Measurements from ENCODE around the gene SRPX. TPM values are rescaled to one million over a fixed set of nuclear protein-coding genes. Genes with fewer than 3 reads are reported as not detected.
A peak's percentile ranks its signal among the peaks of the same experiment; 100 is the strongest.

SRPX gene
- total RNA-seq, 1 donor from 2014 or later, result 60.1 TPM

DNA sequence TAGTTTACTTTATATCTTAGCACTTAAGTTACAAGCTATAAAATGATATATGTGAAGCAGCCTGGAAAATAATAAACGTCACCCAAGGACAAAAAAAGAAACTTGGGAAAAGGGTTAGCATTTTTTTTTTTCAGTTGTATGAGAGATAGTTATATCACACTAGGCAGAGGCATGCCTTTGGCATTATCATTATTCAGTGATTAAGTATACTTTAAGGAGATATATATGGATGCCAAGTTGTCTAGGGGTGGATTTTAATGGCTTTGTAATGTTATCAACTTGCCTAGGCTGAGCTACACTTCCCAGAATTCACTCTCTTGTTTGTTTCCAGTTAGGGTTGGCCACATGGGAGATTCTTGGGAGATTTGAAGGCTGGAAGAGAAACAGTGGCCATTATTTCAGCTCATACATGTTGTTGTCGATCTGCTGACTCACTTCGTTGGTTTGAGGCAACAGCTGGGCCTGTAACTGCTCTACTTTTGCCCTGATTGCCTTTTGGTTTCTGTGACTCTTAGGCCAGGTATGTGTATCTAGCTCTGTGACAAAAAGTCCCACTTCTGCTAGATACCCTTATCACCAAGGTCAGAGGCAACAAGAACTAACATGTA is 11.5 kb upstream of the SRPX start:
- H3K27ac ChIP-seq (ENCODE audit: low read depth, low read length), result no peak overlapping the region
- H3K79me2 ChIP-seq (ENCODE audit: insufficient read depth, low read length), result no peaks in the 10 kb centered on the region
- H3K4me2 ChIP-seq (ENCODE audit: low read length), result no peak overlapping the region
- Mint-ChIP-seq H3K36me3 (ENCODE audit: low read depth, unreplicated experiment) (no peaks in the 10 kb centered on the region), H3K4me3 (ENCODE audit: unreplicated experiment) (peak overlapping the region; percentile 20), H3K9me3 (ENCODE audit: unreplicated experiment) (peaks cover 1% of the 10 kb centered on the region), H3K27me3 (ENCODE audit: low read depth, unreplicated experiment) (no peaks in the 10 kb centered on the region), H3K4me1 (ENCODE audit: low read depth, unreplicated experiment) (peaks cover 25% of the 10 kb centered on the region), H3K27ac (ENCODE audit: unreplicated experiment) (peak overlapping the region; percentile 75)
- no peaks in the 10 kb centered on the region for H4K20me1 ChIP-seq (ENCODE audit: insufficient read depth, low read length)
- FAIRE-seq (peak; percentile 96), DNase-seq (ENCODE audit: low read depth) (peak; percentile 77)
- H2AFZ ChIP-seq (ENCODE audit: low read depth, low read length), result peak overlapping the region; percentile 56
- H3K4me1 ChIP-seq (ENCODE audit: insufficient read depth, low read length), result peaks cover 10% of the 10 kb centered on the region
- no peaks in the 10 kb centered on the region for H3K27me3 ChIP-seq (ENCODE audit: insufficient read depth, low read length)
- no peak for TF ChIP-seq EZH2 (IDR thresholded peaks at IDR 0.05; ENCODE audit: insufficient read depth, low read length)
- TF ChIP-seq, protein P1, sequence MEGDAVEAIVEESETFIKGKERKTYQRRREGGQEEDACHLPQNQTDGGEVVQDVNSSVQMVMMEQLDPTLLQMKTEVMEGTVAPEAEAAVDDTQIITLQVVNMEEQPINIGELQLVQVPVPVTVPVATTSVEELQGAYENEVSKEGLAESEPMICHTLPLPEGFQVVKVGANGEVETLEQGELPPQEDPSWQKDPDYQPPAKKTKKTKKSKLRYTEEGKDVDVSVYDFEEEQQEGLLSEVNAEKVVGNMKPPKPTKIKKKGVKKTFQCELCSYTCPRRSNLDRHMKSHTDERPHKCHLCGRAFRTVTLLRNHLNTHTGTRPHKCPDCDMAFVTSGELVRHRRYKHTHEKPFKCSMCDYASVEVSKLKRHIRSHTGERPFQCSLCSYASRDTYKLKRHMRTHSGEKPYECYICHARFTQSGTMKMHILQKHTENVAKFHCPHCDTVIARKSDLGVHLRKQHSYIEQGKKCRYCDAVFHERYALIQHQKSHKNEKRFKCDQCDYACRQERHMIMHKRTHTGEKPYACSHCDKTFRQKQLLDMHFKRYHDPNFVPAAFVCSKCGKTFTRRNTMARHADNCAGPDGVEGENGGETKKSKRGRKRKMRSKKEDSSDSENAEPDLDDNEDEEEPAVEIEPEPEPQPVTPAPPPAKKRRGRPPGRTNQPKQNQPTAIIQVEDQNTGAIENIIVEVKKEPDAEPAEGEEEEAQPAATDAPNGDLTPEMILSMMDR (IDR thresholded peaks at IDR 0.05; ENCODE audit: insufficient read depth, low read depth, low read length), result no peak
- no peak overlapping the region for H3K9ac ChIP-seq (ENCODE audit: low read length)
- H3K36me3 ChIP-seq (ENCODE audit: insufficient read depth, low read length), result no peaks in the 10 kb centered on the region
- H3K4me3 ChIP-seq (ENCODE audit: insufficient read depth, low read depth, low read length), result no peak overlapping the region
- no peaks in the 10 kb centered on the region for H3K9me3 ChIP-seq (ENCODE audit: insufficient read depth, low read depth, low read length)

DNA sequence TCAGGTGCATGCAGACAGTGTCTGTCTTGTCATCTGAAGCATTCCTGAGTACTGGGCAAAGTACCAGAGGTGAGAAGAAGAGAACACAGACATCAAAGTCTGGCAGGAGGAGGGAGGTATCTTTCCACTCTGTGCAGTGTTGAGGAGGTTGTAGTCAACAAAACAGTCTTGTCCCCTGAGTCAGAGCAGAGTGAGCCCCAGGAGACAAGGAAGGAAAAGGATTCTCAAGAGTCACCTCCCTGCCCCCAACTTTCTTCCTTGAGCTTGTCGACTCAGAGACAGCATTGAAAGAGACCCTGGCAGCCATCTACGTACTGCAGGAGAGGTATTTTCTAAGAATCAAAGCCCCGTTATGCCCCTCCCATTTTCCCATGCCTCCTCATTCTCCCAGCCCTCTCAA is 4.4 kb upstream of the SRPX start:
- Histone ChIP-seq H3K9ac (ENCODE audit: low read length) (peak overlapping the region; percentile 29), H2AFZ (ENCODE audit: low read depth, low read length) (peak overlapping the region; percentile 47), H3K4me2 (ENCODE audit: low read length) (peak overlapping the region; percentile 63), H3K9me3 (ENCODE audit: insufficient read depth, low read depth, low read length) (no peaks in the 10 kb centered on the region), H3K79me2 (ENCODE audit: insufficient read depth, low read length) (peaks cover 3% of the 10 kb centered on the region), H3K36me3 (ENCODE audit: insufficient read depth, low read length) (no peaks in the 10 kb centered on the region), H3K27me3 (ENCODE audit: insufficient read depth, low read length) (no peaks in the 10 kb centered on the region), H3K4me3 (ENCODE audit: insufficient read depth, low read depth, low read length) (peak overlapping the region; percentile 20), H3K4me1 (ENCODE audit: insufficient read depth, low read length) (no peaks in the 10 kb centered on the region), H4K20me1 (ENCODE audit: insufficient read depth, low read length) (no peaks in the 10 kb centered on the region), H3K27ac (ENCODE audit: low read depth, low read length) (peak overlapping the region; percentile 45)
- H3K36me3 Mint-ChIP-seq (ENCODE audit: low read depth, unreplicated experiment), result no peaks in the 10 kb centered on the region
- H3K27ac Mint-ChIP-seq (ENCODE audit: unreplicated experiment), result peak overlapping the region; percentile 97
- TF ChIP-seq, protein P1 (IDR thresholded peaks at IDR 0.05; ENCODE audit: insufficient read depth, low read depth, low read length), result no peak
- no peak for TF ChIP-seq EZH2 (IDR thresholded peaks at IDR 0.05; ENCODE audit: insufficient read depth, low read length)
- DNase-seq (ENCODE audit: low read depth) (no peak), FAIRE-seq (peak; percentile 99)
- H3K4me3 Mint-ChIP-seq (ENCODE audit: unreplicated experiment), result peak overlapping the region; percentile 77
- H3K4me1 Mint-ChIP-seq (ENCODE audit: low read depth, unreplicated experiment), result peaks cover 9% of the 10 kb centered on the region
- H3K27me3 Mint-ChIP-seq (ENCODE audit: low read depth, unreplicated experiment), result no peaks in the 10 kb centered on the region
- no peaks in the 10 kb centered on the region for H3K9me3 Mint-ChIP-seq (ENCODE audit: unreplicated experiment)

DNA sequence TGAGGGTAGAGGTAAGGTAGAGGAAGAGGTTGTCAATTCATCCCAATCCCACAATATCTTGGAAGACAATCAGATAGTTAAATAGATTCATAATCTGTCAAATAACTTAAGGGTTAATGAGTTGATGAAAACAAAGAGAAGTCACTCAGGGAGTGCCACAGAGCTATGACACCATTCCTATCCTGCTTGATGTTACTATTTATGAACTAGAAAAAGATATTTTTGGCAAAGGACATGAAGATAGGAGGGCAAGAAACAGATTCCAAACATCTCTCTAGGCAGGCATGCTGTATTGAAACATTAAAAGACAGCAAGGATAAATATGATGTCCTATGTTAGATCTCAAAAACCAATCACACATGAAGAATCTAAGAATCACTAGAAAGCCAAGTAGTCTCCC is 3.5 kb upstream of the SRPX start:
- Mint-ChIP-seq H3K4me1 (ENCODE audit: low read depth, unreplicated experiment) (peaks cover 12% of the 10 kb centered on the region), H3K9me3 (ENCODE audit: unreplicated experiment) (no peaks in the 10 kb centered on the region), H3K27me3 (ENCODE audit: low read depth, unreplicated experiment) (no peaks in the 10 kb centered on the region), H3K27ac (ENCODE audit: unreplicated experiment) (no peak overlapping the region), H3K4me3 (ENCODE audit: unreplicated experiment) (no peak overlapping the region), H3K36me3 (ENCODE audit: low read depth, unreplicated experiment) (no peaks in the 10 kb centered on the region)
- TF ChIP-seq, protein P1 (IDR thresholded peaks at IDR 0.05; ENCODE audit: insufficient read depth, low read depth, low read length), result no peak
- TF ChIP-seq EZH2 (IDR thresholded peaks at IDR 0.05; ENCODE audit: insufficient read depth, low read length), result no peak
- no peaks in the 10 kb centered on the region for H3K27me3 ChIP-seq (ENCODE audit: insufficient read depth, low read length)
- no peak overlapping the region for H3K27ac ChIP-seq (ENCODE audit: low read depth, low read length)
- H2AFZ ChIP-seq (ENCODE audit: low read depth, low read length), result no peak overlapping the region
- no peak for DNase-seq (ENCODE audit: low read depth)
- no peak overlapping the region for H3K4me2 ChIP-seq (ENCODE audit: low read length)
- no peaks in the 10 kb centered on the region for H4K20me1 ChIP-seq (ENCODE audit: insufficient read depth, low read length)
- no peaks in the 10 kb centered on the region for H3K36me3 ChIP-seq (ENCODE audit: insufficient read depth, low read length)
- FAIRE-seq, result no peak
- H3K4me1 ChIP-seq (ENCODE audit: insufficient read depth, low read length), result no peaks in the 10 kb centered on the region
- H3K9me3 ChIP-seq (ENCODE audit: insufficient read depth, low read depth, low read length), result no peaks in the 10 kb centered on the region
- H3K79me2 ChIP-seq (ENCODE audit: insufficient read depth, low read length), result peaks cover 12% of the 10 kb centered on the region
- no peak overlapping the region for H3K9ac ChIP-seq (ENCODE audit: low read length)
- no peak overlapping the region for H3K4me3 ChIP-seq (ENCODE audit: insufficient read depth, low read depth, low read length)

All from astrocyte (in vitro differentiated cells and primary cell).